ENCODE data around the gene ZNF732.

DNA sequence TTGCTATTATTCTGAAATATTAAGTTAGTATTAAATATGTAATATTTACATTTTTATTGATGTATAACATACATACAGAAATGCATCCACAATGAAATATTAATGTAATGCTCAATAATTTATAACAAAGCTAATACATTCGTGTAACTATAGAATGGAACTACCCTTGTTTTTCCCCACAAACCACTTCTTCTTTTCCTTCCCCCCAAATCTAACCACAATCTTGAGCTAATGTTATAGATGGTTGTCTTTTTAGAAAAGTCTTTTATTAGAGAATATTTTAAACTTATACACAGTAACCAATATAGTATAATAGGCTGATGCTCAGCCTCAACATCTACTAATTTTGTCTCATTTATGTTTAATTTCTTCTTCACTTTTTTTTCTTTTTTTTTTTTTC lies 4.5 kb upstream of the ZNF732 start:
- TF ChIP-seq POLR2A (IDR thresholded peaks at IDR 0.05; ENCODE audit: low read depth, low read length) (no peak), POLR2AphosphoS5 (IDR thresholded peaks at IDR 0.05; ENCODE audit: low read depth, low read length) (no peak), TAF1 (IDR thresholded peaks at IDR 0.05; ENCODE audit: low read depth, low read length) (no peak), PAX5 (IDR thresholded peaks at IDR 0.05; ENCODE audit: insufficient read depth, low read length, severe bottlenecking) (no peak), SPI1 (IDR thresholded peaks at IDR 0.05; ENCODE audit: low read depth, low read length) (peak; percentile 27; the same call in 1 of the 2 replicates)
